ENCODE measurements around the gene REP15. TPM values are rescaled to one million over a fixed set of nuclear protein-coding genes. Genes with fewer than 3 reads are reported as not detected.
"Not testable (repeated sequence)": the region's sequence is repeated elsewhere in the genome, so short reads cannot be mapped to it uniquely, and the experiment has no call there.

REP15 gene, protein sequence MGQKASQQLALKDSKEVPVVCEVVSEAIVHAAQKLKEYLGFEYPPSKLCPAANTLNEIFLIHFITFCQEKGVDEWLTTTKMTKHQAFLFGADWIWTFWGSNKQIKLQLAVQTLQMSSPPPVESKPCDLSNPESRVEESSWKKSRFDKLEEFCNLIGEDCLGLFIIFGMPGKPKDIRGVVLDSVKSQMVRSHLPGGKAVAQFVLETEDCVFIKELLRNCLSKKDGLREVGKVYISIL
- 1 to 10 TPM in 3 of 4 donors, under 1 TPM in 1; 0.40 to 2.5 (median 1.3) TPM for total RNA-seq

DNA sequence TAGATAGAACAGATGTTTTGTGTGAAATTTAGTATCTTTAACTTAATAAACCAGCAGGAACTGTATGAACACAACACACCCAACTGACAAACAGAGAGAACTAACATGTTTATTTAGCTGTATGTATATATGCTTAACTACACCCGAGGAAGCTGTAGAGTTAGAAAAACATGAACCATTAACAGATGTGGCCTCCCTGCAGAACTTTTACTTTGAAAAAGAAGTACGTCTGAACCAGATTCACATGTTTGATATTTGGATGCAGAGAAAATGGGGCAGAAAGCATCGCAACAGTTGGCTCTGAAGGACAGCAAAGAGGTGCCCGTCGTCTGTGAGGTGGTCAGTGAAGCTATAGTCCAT, at the start of gene REP15:
Gene REP15, plus strand, starts transcription at position 155 of the 360 bp plus-strand sequence. Its CDS starts 116 bp downstream, at position 271.
- no peaks in the 10 kb centered on the region for H3K4me1 ChIP-seq
- H3K4me3 ChIP-seq, result no peak within 1 kb of the TSS
- H3K27ac ChIP-seq, result no peak within 1 kb of the TSS
- H3K36me3 ChIP-seq, result peaks cover 0 to 58% of the 10 kb centered on the region in 2 donors
- TF ChIP-seq POLR2AphosphoS5 (IDR thresholded peaks at IDR 0.05) (no peak), EP300 (IDR thresholded peaks at IDR 0.05) (no peak), POLR2A (IDR thresholded peaks at IDR 0.05) (no peak)
- TF ChIP-seq, protein P1, sequence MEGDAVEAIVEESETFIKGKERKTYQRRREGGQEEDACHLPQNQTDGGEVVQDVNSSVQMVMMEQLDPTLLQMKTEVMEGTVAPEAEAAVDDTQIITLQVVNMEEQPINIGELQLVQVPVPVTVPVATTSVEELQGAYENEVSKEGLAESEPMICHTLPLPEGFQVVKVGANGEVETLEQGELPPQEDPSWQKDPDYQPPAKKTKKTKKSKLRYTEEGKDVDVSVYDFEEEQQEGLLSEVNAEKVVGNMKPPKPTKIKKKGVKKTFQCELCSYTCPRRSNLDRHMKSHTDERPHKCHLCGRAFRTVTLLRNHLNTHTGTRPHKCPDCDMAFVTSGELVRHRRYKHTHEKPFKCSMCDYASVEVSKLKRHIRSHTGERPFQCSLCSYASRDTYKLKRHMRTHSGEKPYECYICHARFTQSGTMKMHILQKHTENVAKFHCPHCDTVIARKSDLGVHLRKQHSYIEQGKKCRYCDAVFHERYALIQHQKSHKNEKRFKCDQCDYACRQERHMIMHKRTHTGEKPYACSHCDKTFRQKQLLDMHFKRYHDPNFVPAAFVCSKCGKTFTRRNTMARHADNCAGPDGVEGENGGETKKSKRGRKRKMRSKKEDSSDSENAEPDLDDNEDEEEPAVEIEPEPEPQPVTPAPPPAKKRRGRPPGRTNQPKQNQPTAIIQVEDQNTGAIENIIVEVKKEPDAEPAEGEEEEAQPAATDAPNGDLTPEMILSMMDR (IDR thresholded peaks at IDR 0.05), result no peak
- 58 to 85% methylated on average over 5 of the region's 5 CpGs for WGBS, 2 donors (ENCODE audit: low coverage in 1 of 2)
- no peaks in the 10 kb centered on the region for H3K9me3 ChIP-seq
- ATAC-seq, result no peak
- H3K27me3 ChIP-seq, result no peaks in the 10 kb centered on the region

DNA sequence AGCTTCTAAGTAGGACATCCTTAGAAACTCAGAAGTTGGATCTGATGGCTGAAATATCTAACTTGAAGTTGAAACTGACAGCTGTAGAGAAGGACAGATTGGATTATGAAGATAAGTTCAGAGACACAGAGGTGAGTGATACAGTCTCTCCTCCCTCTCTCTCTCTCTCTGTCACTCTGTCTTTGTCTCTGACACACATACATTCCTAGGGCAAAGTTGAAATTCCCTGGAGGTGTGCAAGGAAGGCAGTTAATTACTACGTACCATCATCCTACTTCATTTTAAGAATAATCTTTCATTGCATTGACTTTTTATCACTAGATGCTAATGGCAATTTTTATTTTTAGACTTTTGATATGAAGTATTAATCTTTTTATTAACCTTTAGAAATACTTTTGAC, 46.2 kb upstream of the REP15 start:
- Histone ChIP-seq H3K9me3 (no peaks in the 10 kb centered on the region), H3K36me3 (peaks cover 0 to 53% of the 10 kb centered on the region in 2 donors), H3K4me3 (no peak overlapping the region), H3K27me3 (no peaks in the 10 kb centered on the region), H3K27ac (no peak overlapping the region), H3K4me1 (peaks cover 0 to under 1% (median 0%) of the 10 kb centered on the region in 3 donors)
- 80 to 100% methylated on average over 1 of the region's 1 CpG for WGBS, 2 donors (ENCODE audit: low coverage in 1 of 2)
- no peak for ATAC-seq
- TF ChIP-seq POLR2A (IDR thresholded peaks at IDR 0.05) (no peak), EP300 (IDR thresholded peaks at IDR 0.05) (no peak), POLR2AphosphoS5 (IDR thresholded peaks at IDR 0.05) (no peak)
- TF ChIP-seq, protein P1 (IDR thresholded peaks at IDR 0.05), result no peak

DNA sequence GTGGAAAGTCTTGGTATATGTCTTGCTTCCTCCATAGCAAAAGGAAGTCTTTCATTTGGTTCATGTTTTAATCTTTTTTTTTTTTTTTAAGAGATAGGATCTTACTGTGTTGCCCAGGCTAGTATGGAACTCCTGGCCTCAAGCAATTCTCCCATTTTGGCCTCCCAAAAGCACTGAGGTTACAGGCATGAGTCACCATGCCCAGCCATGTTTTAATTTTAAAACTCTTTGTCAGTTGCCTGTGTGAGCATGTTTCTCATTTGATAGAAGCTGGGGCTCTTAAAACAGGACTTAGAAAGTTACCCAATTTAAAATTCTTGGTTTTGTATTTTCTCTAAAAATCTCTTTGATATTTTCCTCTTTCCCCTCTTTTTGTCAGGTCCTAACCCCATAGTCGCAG, 45.0 kb upstream of the REP15 start:
- no peaks in the 10 kb centered on the region for H3K9me3 ChIP-seq
- TF ChIP-seq EP300 (IDR thresholded peaks at IDR 0.05) (no peak), POLR2A (IDR thresholded peaks at IDR 0.05) (no peak), POLR2AphosphoS5 (IDR thresholded peaks at IDR 0.05) (no peak)
- TF ChIP-seq, protein P1 (IDR thresholded peaks at IDR 0.05), result no peak
- H3K36me3 ChIP-seq, result peaks cover 0 to 50% of the 10 kb centered on the region in 2 donors
- H3K4me1 ChIP-seq, result no peaks in the 10 kb centered on the region
- H3K27me3 ChIP-seq, result no peaks in the 10 kb centered on the region
- 86% methylated on average over 1 of the region's 1 CpG; no CpG with 5 or more reads in 1 of the 2 donors for WGBS, 2 donors (ENCODE audit: low coverage in 1 of 2)
- H3K4me3 ChIP-seq, result no peak overlapping the region
- ATAC-seq, result no peak
- no peak overlapping the region for H3K27ac ChIP-seq

DNA sequence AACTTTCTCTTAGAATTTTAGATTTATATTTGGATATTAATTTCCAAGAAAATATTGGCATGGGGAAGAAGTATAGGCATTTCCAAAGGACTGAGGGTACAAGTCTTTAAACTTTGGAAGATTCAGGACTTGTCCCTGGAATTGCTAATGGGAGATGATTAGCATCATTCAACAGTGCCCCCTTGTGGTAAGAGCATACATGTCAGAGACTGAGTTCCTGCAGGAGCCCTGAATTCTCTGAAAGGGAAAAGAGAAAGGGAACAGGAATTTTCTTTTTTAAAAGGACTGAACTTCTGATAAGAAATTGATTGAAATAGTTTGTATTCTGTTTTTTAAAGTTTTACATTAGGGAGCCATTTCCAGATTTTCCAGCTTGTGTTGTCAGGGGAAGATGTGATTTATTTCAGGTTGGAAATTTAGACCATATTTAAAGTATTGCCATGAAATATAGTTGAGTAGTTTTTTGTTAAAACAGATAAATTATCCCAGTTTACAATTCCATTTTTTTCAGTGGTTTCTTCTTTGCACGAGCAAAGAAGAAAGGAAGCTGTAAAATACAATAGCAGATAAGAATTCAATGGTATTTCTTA, 44.0 kb upstream of the REP15 start:
- Histone ChIP-seq H3K27me3 (no peaks in the 10 kb centered on the region), H3K4me3 (no peak overlapping the region), H3K4me1 (no peaks in the 10 kb centered on the region), H3K27ac (no peak overlapping the region), H3K9me3 (no peaks in the 10 kb centered on the region), H3K36me3 (peaks cover 0 to 50% of the 10 kb centered on the region in 2 donors)
- 52 to 83% methylated on average over 1 of the region's 1 CpG for WGBS, 2 donors (ENCODE audit: low coverage in 1 of 2)
- TF ChIP-seq POLR2A (IDR thresholded peaks at IDR 0.05) (no peak), POLR2AphosphoS5 (IDR thresholded peaks at IDR 0.05) (no peak), EP300 (IDR thresholded peaks at IDR 0.05) (no peak)
- TF ChIP-seq, protein P1 (IDR thresholded peaks at IDR 0.05), result peak; percentile 75 to 84 (median 82)
- peak; percentile 65 for ATAC-seq

DNA sequence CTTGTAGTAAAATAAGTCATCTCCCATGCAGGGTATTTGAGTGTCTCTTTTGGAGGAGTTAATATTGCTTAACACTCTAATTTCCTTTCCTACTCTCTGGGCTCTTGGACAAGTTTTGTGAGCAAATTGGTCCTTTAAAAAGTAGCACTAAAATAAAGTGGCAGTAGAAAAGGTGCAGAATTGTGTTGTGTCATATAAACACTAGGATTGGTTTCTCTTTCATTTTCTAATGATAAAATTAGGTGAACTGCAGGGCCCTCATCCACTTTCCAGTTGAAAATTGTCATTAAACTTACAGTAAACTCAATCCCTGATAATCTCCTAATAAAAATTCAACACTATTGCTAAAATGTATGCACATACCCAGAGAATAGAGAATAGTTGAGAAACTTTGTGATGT, 42.6 kb upstream of the REP15 start:
- TF ChIP-seq POLR2A (IDR thresholded peaks at IDR 0.05), result no peak
- TF ChIP-seq EP300 (IDR thresholded peaks at IDR 0.05), result no peak
- TF ChIP-seq POLR2AphosphoS5 (IDR thresholded peaks at IDR 0.05), result no peak
- TF ChIP-seq, protein P1 (IDR thresholded peaks at IDR 0.05), result no peak
- Histone ChIP-seq H3K4me1 (no peaks in the 10 kb centered on the region), H3K4me3 (no peak overlapping the region), H3K27me3 (no peaks in the 10 kb centered on the region), H3K36me3 (peaks cover 0 to 45% of the 10 kb centered on the region in 2 donors), H3K9me3 (no peaks in the 10 kb centered on the region), H3K27ac (no peak overlapping the region)
- ATAC-seq, result no peak

DNA sequence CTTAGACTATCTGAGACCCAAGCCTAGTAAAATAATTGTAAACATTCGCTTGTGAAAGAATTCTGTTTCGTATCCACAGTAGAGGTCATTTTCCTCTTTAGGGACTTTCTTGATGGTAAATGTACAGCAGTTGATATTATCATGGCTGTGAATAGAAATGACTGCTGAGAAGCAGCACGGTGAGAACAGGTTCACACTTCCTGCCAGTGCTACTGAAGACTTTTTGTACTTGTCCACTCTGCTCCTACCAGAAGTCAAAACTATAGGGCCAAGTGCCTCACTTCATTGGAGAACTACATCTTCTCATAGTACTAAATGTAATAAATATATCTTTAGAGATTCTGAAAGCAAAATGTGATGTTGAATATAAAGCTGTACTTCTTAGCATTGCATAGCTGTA, 40.8 kb upstream of the REP15 start:
- not testable (repeated sequence) for H3K4me1 ChIP-seq, H3K9me3 ChIP-seq, ATAC-seq, H3K4me3 ChIP-seq, H3K27ac ChIP-seq, H3K27me3 ChIP-seq
- H3K36me3 ChIP-seq, result peaks cover 0 to 46% of the 10 kb centered on the region in 2 donors
- WGBS, 2 donors (ENCODE audit: low coverage in 1 of 2), result 60 to 84% methylated on average over 1 to 3 of the region's 3 CpGs

Data from gastroesophageal sphincter (tissue), 4 donors.